HG03558 (cell line): Measurements from ENCODE around the gene ZNF512B.
"Not testable (repeated sequence)": the region's sequence is repeated elsewhere in the genome, so short reads cannot be mapped to it uniquely, and the experiment has no call there.

ENCODE experiments used
- ATAC-seq: cut with Tn5 transposase; IDR thresholded peaks from one replicate; pipeline ENCODE4 v1.9.1; 2021; ENCODE audit warnings: moderate number of reproducible peaks; ENCODE audit not compliant: unreplicated experiment; ENCODE audit errors: extremely low read depth

Gene ZNF512B

DNA sequence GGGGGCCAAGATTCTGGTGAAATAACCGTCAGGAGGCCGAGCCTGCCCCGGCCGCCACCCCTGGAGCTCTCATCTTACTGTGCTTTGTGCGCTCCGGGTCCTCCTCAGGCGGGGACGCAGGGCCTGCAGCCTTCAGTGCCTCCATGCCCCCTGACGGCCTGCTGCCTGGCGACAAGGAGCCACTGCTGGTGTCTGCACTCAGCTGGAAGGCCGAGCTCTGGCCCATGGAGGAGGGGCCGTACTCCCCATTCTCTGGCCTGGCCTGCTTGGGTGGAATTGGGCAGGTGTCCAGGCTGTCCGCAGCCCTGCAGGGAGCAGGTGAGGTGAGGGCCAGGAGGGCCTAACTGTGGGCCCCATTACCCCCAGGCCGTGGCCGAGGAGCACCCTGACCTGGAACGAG lies 5.3 kb downstream of the ZNF512B start:
- ATAC-seq: no peak

DNA sequence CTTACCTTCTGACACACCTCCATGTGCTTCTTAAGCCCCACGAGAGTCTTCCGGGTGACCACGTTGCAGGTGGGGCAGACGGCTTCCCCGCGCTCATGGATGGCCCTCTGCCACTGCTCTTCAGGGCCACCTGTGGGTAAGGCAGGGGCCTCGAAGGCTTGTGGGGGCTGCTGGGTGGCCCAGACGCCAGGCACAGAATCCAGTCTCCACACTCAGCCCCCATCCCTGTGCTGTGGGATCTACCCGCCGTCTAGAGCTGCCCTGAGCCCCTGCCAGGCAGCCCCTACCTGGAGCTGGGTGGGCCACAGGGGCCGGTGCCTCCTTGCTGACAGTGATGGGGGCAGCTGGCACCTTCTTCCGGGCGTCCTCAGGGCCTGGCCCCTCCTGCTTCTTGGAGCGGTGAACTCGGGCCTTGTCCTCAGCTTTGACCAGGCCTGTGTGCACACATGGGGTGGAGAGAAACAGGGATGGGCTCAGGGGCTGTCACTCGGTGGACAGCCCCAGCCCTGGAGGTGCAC lies 5.9 kb downstream of the ZNF512B start:
- no peak for ATAC-seq

DNA sequence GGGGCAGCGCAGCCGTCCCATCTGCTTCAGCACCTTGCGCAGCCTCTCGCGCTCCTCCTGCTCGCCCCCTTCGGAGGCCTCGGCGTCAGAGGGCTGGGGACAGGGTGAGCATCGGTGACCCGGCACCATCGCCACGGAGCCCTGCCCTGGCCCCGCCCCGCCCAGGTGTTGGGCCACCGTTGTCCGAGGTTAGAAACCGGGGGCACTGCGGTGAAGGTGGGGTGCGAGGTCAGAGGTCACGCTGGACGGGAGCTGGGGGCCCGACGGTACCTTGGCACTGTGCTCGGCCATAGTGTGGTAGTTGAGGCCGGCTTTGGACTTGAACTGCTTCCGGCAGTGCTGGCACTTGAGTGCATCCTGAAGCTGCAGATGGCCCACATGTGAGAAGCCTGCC lies 6.4 kb downstream of the ZNF512B start:
- no peak for ATAC-seq

DNA sequence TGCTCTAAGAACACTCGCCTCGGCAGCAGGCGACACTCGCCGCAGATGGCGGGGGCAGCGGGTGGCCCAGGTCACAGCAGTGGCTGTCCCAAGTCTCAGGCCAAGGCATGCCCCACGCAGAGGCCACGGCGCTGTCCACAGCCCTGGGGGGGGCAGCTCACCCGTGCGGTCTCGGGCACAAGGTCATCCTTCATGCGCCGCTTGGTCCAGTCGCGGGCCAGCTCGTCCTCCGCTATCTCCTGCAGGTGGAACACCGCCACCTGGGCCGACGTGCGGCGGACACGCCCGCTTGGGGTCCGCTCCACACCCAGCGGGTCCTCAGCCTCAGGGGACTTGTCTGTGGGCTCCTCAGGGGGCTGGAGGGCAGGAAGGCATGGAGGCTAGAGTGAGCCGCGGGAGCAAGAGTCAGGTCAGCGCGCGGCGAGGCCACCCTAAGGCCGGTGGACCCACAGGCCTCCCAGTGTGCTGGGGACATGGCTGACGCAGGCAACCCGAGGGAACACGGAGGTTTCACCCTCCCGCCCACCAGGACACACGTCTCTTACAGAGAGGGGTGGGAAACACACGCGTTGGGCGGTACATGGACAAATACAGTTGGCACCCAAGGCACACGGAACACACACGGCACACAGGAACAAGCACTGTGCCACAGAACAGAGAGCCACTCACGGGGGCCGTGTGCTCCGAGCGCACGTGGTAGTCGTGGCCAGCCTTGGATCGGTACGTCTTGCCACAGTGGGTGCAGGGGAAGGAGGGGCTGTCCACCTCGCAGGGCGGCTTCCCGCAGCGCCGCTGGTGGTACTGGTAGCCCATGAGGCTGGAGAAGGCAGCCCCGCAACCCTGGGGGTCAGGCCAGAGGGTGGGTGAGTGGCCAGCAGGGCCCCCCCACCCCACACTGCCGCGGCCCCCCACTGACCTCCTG lies 7.0 kb downstream of the ZNF512B start:
- ATAC-seq: no peak

DNA sequence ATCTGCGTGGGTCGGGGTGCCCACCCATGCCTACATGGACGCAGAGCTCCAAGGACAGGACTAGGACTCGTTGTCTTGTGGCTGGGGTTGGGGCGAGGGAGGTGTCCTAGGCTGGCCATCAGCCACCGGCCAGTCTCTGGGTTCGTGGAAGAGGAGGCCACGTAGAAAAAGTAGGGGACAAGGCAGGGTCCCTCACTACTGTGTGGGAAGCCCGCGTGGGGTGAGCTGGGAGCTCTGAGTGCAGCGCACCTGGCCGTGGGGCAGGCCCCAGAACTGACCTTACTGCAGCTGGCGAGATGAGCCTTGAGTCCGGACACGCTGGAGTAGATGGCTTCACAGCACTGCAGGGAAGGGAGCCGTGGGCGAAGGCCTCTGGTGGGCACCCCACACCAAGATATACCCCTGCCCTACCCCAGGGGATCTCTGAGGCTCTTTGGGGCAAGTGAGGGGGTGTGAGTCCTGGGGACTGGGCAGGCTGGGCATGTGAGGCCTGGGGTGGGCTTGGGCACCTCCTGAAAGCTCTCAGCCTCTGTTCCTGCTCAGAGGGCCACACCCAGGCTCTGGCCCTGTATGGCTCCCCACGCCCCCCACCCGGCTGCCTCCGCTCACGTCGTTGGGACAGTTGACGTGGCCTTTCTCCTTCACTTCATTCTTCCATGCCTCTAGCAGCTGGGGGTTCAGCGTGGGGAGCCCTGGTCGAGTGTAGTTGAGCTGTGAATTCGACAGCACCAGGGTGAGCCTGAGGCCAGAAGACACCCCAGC lies 7.9 kb downstream of the ZNF512B start:
- no peak for ATAC-seq

DNA sequence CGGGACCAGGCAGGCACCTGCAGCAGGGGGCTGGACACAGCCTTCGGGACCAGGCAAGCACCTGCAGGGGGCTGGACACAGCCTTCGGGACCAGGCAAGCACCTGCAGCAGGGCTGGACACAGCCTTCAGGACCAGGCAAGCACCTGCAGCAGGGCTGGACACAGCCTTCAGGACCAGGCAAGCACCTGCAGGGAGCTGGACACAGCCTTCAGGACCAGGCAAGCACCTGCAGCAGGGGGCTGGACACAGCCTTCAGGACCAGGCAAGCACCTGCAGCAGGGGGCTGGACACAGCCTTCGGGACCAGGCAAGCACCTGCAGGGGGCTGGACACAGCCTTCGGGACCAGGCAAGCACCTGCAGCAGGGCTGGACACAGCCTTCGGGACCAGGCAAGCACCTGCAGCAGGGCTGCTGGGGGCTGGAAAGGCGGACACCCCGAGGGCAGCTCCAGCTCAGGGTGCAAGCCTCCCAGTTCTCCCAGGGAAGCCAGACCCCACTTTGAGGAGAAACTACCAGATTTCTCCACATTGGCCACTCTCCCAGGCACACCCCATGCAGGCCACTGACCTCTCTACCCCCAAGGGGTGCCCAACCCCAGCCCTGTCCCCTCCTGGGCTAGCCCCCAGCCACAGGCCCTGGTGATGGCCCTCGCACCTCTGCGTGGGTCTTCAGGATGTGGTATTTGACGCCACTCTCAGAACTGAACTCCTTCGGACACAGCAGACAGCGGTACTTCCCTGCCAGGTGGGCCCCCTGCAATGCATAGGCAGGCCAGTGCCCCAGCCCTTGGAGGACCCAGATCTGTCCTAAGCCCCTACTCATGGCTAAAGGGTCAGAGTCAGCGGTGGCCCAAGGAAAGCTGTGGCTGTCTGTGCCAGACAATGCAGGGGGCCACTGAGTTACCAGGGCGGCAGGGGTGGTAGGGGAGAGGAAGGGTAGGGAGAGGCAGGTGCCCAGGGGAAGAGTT lies 8.8 kb downstream of the ZNF512B start:
- not testable (repeated sequence) for ATAC-seq

DNA sequence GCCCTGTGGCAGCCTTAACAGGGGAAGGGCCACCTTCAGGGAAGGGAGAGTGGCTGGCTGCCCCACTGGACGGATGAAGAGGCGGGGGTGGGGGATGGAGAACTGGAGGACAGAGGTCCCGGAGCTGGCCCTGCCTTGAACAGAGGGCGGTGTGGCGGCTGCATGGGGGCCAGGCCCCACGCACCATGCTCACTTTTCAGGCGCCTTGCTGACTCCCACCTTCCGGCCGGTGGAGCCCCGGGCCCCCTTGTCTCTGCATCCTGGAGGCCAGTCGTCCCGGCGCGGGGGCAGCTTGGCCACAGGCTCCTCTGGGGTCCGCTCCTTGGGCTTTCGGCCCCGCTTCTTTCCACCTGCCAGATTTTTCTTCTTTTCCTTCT lies 10.0 kb downstream of the ZNF512B start:
- no peak for ATAC-seq

DNA sequence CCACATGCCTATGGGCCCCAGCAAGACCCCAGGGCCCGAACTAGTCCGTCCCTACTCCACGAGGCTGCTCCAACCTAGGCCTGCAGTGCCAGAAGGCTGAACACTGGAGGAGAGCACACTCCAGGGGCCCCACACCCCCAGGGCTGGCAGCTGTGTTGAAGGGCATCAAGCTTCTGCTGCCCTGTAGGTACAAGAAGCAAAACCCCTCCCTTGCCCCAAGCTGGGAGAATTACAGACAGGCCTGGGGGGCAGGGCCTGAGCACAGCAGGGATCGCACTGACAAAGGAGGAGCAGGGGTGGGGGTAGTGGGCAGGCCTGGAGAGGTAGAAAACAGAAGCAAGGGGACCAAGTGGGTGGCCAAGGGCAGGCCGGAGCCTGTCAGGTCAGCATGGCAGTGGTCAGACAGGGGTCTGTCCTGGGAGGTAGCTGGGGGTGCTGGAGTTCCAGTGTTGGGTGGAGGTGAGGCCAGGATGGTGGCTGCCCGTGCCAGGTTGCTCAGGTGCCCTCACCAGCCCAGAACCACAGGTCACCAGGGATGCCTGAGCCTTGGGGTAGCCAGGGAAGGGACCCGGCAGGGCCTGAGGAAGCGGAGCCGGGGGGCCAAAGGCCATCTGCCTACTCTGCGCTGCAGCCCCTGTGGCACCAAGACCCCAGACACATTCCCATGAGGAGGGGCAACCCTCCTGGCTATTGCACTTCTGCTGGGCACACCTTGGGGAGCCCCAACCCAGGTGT lies 10.6 kb downstream of the ZNF512B start:
- no peak for ATAC-seq

DNA sequence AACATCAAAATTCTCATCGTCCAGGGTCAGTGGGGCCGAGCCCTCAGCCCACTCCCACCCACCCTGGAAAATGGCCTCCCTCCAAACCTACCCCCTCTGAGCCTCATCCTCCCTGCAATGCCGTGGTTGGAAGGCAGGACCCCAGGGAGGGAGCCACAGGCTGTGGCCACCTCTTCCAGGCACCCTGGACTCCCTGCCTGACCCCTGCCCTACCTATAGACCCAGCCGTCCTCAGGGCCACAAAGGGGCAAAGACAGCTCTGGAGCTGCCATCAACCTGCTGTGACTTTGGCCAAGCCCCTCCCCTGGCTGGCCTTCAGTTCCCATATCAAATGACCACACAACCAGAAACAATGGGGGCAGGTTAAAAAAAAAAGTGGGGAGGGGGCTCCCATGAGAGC lies 11.3 kb downstream of the ZNF512B start:
- ATAC-seq: no peak

DNA sequence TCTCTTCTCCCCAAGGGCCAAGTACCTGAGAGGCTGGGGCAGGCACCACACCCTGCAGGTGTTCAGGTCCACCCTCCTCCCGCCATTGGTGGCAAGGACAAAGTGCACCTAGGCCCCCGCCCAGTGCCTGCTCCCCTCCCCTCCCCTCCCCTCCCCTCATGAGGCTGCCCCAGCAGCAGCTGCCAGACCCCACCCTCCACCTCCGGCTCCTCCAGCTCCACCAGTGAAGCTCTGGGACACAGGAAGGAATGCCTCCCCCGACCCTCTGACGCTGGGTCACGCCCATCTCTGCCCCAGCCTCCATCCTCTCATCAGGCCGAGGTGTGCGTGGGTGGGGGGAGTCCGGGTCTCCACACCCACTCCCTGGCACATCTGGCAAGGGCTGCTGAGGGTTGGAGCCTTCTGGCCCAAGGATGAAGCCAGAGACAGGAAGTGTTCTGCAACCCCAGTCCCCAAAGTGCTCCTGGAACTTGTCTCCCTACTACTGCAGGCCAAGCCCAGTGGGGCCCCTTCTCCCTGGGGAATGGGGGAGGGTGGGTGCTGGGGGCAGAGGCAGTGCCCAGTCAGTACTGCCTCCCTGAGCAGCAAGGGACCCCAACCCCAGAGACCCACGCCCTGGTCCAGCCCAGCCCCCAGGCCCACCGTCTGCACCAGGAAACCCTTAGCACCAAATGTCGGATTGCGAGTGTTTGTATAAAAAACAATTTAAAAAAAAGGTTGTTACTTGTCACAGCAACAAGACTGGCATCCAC lies 11.9 kb downstream of the ZNF512B start:
- no peak for ATAC-seq

DNA sequence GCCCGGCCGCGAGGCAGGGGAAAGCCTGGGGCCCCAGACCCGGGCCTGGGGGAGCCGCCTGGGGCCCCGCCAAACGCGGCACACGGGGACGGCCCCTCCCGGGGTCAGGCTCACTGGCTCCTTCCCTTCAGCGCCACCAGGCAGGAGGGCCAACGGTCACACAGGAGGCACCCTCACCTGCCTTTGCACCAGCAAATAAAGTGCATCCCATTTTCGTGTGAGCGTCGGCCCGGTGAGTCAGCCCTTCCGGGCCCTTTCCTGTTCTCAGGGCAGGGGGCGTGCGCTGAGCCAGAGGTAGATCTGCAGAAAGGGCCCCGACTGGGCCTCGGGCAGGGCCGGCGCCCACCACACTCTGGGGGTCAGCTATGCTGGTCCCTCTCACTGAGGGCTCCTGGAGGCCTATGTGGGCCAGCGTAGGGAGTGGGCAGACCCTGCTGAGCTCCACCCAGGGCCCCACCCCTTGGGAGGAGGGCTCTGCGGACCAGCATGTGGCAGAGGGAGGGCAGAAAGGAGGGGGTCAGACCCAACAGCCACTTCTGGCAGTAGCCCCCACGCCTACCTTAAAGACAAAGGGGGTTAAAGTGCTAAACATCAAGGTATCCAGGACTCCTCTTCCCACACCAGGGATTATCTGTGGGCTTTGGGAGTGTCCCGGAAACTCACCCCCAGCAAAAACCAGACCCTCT lies 12.6 kb downstream of the ZNF512B start:
- peak; percentile 8 for ATAC-seq

DNA sequence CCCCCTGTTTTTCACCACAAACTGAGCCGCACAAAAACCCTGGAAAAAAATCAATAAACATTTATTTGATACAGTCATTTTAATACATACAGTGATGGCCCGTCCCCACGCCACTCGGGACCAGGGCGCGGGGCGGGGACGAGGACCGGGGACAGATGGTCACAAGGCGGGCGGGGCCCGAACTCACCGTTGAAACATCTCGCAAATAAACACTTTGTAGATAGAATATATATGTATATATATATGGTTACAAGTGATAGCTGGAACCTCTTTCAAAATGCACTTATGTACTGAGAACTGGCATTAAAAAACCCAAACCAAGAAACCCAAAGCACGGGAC lies 13.1 kb downstream of the ZNF512B start:
- ATAC-seq: peak; percentile 2

DNA sequence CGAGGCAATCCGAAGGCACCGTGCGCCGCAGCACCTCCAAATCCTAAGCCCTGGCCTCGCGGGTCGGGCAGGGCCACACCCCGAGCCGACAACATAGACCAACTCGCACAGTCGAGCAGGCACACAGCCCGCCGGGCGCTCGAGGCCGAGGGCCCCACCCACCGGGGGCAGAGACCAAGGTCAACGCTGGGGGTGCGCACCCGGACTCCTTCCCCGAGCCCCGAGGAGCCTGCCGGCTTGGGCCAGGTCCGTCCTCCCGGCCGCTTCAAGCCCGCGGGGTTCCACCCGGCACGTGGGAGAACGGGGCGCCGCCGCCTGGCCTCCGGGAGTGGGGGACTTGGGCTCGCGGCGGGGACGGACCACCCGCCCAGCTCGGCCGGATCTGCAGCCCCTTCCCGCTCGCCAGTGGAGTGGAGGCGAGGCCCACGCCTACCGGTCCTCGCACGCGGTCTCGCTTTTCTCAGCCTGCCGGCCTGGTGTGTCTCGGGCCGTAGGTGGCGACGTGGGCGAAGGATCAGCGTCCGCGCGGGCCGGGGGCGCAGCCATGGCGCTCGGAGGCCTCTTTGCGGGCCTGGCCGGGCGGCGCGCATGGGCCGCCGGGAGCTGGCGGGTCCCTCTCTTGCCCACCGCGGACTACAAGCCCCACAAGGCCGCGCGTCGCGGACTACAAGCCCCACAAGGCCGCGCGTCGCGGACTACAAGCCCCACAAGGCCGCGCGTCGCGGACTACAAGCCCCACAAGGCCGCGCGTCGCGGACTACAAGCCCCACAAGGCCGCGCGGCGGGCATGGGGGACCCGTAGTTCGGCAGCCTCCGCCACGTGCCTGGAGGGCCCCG lies 13.7 kb downstream of the ZNF512B start, which contains the start of gene UCKL1:
TSS of gene UCKL1 (minus strand) at position 590 of the 837 bp plus-strand sequence. CDS start at position 546, 44 bp downstream.
- peak; percentile 46 for ATAC-seq

DNA sequence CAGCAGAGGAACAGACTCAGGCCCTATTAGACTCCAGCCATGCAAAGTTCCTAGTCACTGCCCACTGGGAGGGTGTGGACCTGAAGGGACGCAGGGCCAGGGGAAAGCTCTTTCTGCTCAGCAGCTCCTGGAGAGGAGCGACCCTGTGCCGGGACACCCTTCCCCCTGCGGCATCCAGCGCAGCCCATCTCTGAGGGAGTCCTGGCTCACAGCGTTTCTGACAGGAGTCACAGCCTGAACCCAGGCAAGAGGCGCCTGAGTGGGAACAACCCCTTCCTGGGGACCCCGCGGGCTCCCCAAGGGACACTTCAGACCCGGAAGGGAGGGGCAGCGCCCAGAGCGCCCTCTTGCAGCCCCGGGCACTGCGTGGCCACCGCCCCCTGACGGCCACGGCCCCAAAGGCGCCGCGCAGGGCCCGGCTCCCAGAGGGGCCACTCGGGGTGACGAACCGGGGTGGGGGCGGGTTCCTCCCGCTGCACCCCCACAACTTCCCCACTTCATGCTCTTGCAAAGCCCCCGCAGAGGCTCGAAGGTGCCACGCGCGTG lies 14.4 kb downstream of the ZNF512B start:
- no peak for ATAC-seq

DNA sequence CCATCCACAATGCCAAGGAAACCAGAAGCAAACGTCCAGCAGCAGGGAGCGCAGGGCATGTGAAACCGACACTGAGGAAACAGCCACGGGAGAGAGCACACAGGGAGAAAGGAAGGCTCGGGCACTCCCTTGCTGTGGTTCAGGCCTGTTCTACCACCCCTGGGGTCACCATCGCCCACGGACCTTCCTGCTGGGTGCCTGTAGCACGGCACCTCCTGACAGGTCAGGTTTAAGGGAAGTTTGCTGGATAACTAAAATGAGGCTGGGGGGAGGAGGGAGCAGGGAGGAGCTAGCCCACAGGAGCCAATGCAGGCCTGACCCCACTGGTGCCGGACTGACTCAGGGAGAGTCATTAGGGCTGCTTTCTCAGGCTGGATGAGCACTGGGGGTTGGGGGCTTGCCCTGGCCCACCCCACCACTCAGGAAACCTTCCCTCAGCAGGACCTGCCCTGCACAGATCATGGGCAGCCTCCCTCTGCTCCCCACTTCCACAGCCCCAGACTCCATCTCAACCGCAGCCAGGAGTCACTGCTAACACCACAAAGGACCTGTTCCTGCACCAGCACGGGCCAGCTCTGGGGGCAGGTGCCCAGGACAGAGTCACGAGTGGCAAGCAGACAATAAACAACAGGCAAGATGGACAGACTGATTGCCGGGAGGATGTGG lies 15.8 kb downstream of the ZNF512B start:
- no peak for ATAC-seq

DNA sequence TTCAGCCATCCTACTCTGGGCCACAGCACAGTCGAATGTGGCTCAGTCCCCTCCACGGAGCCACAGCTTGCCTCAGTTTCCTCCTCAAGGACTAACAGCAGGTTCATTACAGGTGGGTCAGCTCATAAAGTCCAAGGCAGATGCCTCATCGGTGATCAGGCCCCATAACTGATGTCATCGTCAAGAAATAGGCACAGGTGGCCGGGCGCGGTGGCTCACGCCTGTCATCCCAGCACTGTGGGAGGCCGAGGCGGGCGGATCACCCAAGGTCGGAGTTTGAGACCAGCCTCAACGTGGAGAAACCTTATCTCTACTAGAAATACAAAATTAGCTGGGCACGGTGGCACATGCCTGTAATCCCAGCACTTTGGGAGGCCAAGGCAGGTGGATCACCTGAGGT lies 17.0 kb downstream of the ZNF512B start:
- ATAC-seq: no peak

DNA sequence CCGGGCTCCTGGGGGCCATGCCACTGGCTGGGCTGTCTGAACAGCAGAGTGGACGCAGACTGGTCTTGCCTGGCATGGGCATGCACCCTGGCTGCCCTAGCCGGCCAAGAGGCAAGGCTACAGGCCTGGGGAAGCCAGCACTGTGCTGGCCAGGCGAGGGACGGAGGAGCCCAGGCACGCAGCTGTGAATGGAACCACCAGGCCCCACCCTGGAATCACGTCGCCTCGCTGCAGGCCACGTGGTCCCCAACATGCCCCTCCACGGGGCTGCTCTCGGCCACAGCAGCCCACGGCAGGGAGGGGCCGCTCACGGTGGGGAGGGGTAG lies 17.6 kb downstream of the ZNF512B start:
- no peak for ATAC-seq
